Activated naive CD4-positive, alpha-beta T cell (primary cell): ENCODE measurements around the gene OR2T11.
"Not testable (repeated sequence)": the region's sequence is repeated elsewhere in the genome, so short reads cannot be mapped to it uniquely, and the experiment has no call there.

Source experiments
- DNase-seq, 4 experiments: peaks; one replicate each; lab custom pipeline; 2025; lab: John Stamatoyannopoulos, UW

OR2T11 gene

DNA sequence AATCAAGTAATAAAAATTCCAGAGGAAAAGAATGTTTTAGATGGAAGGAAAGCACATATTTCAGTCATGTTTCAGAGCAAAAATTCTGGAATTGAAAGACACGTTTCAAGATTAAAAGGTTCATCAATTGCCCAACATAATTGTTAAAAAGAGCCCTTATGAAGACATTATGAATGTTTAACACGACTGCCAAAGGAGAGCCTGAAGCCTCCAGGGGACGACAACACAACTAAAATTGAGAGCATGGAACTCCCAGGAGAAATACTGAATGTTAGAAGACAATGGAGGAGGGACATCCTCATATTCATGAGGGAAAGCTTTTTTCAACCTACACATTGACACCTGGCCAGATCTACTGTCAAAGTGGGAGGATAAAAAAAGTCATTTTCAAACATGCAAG is 16.0 kb downstream of the OR2T11 start:
- DNase-seq = peak in 3 of 4 experiments; percentile 5 to 39 (median 11)

DNA sequence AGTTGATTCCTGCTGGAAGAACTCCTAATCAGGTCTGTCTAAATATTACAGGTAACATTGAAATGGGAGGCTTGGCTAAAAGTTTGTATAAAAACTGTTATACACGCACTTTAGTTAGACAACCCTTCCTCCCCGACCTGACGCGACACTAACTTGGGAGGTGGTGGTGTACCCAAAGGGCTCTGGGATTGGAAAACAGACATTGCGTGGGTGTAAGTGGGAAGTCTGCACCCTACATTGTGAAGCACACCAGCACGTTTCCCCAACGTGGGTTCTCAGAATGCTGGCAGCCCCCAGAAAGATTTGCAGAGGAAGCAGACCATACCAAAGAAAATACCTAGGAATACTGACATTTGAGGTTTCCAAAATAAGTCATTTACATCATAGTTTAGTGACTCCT is 16.8 kb downstream of the OR2T11 start:
- no peak for DNase-seq

DNA sequence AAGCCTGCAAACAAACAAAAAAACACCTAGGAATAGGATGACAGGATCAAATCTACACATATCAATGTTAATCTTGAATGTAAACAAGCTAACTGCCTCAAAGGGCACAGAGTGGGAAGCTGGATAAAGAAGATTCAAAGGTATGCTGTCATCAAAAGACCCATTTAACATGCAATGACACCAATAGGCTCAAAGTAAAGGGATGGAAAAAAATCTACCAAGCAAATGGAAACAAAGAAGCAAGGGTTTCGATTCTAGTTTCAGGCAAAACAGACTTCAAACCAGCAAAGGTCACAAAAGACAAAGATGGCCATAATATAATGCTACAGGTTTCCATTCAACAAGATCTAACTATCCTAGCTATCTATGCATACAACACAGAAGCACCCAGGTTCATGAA is 21.1 kb downstream of the OR2T11 start:
- no peak for DNase-seq

DNA sequence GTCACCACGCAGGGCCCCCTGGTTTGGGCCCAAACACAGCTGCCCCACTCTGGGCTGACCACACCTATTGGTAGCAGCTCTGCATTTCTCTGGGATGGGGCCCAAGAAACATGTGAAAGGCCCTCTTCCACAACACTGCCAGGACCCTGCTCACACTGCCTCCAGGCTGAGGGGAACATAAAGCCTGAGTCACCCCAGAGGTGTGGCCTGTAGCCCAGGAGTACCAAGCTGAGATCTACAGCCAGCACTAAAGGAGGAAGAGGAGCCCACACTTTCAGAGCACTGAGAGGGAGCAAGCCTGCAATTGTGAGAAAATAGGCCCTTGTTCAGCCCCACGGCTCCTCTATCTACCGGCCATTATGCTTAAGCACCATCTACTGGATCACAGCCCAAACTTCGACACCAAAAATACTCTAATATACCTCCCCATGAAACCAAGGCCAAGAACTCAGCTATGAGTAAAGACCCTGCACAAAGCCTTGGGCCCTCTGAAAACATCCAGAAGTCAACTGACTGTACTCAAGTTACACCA is 22.9 kb downstream of the OR2T11 start:
- DNase-seq = no peak

DNA sequence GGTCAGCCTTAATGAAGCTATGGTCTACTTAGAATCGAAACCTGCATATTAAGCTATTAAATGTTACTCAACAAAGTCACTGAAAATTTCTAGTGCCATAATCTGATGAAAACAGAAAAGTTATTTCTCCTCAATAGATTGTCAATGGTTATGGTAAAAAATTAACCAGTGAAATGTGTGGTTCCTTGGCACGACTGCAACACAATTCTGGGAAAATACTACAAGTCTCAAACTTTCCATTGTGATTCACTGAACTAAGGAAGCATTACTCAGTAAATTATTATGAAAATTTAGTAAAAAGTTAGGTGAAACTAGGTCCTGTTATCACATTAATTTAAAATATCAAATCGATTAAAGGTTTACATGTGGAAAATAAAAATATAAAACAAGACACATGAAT is 24.6 kb downstream of the OR2T11 start:
- DNase-seq = no peak

DNA sequence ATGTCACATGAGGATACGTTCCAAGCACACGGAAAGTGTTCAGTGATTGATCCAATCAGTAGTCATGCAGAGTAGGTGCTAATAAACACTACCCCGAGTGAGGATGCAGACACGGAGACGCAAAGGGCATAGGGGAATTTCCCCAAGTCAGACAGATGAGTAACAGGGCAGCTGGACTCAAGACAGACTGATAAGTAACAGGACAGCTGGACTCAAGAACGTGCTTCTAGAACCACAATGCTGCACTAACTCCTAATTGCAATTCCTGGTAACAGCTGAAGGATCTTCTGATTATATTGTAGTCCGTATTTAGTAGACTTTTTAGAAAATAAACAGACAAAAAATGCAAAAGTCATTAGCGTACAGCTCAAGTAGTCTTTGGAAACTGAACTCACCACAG is 35.5 kb downstream of the OR2T11 start:
- no peak for DNase-seq

DNA sequence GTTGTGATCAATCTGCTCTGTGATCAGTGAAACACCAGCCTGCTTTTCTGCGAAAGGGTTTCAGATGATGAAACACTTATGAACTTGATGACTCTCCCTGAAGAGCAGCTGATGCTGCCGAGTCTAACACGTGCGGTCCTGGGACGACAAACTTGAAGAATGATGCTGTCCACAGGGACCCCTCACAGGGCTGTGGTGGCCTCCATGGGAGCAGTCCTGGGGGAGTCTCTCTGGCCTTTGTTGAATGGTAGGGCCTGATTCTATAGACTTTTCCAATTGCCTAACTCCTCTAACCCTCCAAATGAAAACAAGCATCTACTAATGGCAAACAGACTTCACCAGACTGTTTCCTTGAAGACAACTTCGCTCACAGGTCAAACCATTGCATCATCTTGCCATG is 37.3 kb downstream of the OR2T11 start, which contains the start of gene OR2T10:
TSS of gene OR2T10 (minus strand) at position 112 of the 400 bp plus-strand sequence. CDS start 3,932 bp downstream, outside the sequence.
- no peak for DNase-seq

DNA sequence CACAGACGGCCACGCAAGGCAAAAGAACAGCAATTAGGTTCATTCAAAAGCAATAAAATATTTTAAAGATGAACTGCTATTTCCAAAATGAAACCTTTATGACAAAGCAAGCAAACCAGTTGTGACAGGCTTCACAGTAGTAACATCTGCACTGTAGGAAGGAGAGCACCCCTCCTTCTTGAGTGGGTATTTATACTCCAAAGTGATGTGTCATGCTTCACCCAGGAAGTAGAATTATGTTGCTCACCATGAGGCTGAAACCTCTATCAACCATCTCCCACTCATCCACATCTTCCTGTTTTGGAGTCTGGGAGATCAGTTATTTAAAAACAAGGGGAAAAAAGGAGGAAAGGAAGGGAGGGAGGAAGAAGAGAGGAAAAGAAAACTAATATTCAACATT is 38.3 kb downstream of the OR2T11 start:
- DNase-seq = no peak

DNA sequence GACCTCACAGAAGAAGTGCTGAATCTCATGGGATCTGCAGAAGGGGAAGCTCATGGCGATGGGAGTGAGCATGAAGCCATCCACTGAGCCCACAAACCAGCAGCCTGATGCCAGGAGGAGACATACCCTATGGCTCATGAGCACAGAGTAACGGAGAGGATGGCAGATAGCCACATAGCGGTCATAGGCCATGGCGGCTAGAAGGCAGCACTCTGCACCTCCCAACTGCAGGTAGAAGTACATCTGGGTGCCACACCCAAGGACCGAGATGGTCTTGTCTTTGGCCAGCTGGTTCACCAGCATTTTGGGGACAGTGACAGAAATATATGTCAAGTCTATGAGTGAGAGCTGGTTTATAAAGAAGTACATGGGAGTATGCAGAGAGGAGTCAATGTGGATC is 41.7 kb downstream of the OR2T11 start:
- no peak for DNase-seq

DNA sequence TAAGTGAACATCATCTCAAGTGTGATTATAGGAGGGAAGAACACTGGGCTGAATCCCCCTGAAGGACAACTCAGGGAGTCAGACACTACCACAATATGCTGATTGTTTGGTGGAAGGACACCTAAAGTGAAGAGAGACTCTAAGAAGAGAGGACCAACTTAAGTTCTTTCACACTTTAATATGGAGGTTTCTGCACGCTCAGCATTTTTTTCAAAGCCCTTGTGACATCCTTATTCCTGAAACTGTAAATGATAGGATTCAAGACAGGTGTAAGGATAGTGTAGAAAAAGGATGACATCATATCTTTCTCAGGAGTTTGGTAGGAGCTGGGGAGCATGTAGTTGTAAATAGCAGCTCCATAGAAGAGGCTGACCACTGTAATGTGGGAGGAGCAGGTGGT is 42.2 kb downstream of the OR2T11 start:
- DNase-seq = no peak

DNA sequence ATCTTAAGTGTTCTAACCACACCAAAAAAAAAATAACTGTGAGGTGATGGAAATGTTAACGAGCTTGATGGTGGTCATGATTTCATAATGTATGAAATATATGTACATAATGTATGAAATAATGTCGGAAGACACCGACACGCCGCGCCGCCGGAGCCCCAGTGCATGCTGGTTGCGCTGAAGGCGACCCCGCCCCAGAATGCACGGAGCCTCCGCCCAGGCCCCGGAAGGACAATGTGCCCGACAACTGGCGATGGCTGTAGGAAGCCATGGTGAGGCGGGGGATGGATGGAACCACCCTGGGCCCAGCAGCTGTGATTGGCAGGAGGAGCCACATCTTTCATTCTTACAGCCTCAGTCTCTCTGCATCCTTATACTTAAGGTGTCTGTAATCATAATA is 44.8 kb downstream of the OR2T11 start:
- DNase-seq = no peak

DNA sequence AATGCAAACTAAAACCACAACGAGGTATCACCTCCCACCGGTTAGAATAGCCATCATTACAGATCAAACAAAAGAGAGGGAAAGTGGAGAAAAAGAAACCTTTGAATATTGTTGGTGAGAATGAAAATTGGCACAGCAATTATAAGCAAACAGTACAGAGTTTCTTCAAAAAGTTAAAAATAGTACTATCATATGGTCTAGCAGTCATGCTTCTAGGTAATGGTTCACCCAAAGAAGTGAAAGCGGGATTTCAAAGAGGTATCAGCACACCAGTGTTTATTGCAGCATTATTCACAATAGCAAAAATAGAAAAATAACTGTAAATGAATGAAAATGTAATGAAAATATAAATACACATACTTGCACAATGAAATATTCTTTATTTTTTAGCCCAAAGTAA is 45.6 kb downstream of the OR2T11 start:
- no peak for DNase-seq

DNA sequence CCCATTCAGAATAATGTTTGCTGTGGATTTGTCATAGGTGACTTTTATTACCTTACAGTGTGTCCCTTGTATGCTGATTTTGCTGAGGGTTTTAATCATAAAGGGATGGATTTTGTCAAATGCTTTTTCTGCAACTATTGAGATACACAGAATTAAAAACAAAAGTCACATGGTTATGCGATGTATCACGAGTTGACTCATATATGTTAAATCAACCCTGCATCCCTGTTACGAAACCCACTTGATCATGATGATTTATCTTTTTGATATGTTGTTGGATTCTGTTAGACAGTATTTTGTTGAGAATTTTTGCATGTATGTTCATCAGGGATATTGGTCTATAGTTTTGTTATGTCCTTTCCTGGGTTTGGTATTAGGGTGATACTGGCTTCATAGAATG is 49.6 kb downstream of the OR2T11 start:
- no peak for DNase-seq

DNA sequence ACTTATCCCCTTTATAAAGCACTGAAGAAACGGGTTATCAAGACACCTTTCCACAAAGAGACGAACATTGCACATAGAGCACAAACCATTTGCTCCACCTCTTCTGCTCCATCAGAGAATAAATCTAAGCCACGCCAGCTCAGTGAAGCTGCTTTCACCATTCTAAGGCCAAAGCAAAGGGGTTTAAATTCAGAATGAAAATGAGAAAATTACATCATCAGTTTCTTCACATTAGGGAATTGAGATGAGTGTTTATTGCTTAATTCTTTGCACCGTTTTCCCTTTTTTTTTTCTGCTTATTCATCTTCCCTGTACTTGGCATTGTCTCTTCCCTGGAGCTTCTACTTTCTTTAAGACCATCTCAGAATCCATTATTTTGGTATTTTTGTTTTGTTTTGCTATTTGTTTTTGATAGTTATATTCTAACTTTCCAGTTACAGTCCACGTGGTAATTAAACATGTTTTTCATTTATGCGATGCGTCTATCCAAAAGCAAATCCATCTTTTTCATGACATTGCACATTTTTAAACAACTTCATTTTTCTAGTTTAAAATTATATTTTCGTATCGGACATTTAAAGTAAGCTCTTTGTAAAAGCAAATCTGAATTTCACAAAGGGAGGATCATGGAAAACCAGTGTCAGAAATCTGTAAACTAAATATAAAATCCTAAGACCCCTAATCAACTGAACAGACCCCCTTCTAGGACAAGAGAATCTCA is 58.5 kb downstream of the OR2T11 start:
- no peak for DNase-seq

DNA sequence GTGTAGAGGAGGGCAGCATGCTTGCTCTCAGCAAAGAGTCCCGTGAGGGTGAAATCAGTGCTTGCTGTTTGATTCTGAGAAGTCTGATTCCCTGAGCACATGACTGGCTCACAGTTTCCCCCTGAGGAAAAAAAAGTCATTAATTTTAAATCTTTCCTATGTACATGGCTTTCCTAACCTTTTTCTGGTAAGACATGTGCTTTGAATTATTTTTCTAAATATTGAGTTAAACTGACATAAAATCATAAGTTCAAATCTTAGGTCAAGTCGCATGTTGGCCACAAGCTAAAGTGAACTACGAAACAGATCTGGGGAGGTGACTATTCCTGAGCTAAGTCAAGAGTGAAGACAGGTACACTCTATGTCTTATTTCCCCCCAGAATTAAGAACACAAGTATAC is 60.2 kb downstream of the OR2T11 start, which contains the start of gene OR2T34:
TSS of gene OR2T34 (minus strand) at position 101 of the 400 bp plus-strand sequence. CDS start at position 101, 0 bp downstream.
- DNase-seq = not testable (repeated sequence)

DNA sequence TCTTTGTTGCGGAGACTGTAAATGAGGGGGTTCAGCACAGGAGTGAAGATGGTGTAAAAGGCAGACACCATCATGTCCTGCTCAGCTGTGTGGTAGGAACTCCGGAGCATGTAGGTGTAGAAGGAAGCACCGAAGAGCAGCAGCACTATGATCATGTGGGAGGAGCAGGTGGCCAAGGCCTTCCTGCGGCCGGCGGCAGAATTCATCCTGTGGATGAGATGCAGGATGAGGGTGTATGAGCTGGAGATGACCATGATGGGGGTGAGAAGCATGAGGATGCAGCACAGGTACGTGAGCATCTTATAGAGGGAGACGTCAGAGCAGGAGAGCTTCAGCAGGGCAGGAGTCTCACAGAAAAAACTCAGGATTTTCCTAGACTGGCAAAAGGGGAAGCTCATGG is 61.0 kb downstream of the OR2T11 start:
- not testable (repeated sequence) for DNase-seq
